Psoas muscle (tissue), 8 donors: ENCODE results near the gene ABHD16B. TPM values are rescaled to one million over a fixed set of nuclear protein-coding genes. Genes with fewer than 3 reads are reported as not detected.

Experiments used
- ATAC-seq, 4 donors: fragments of 200-7000 bp; cut with Tn5 transposase; one replicate each; pipeline ENCODE4 v1.9.1; 2020; ENCODE audit warnings: moderate library complexity in 3 of 4, mild to moderate bottlenecking in 2 of 4
- DNase-seq, 2 donors: peaks; one replicate each; pipeline ENCODE4 v3.0.0-alpha.2; 2020
- H3K27ac ChIP-seq: fragments of 200-600 bp; one replicate; pipeline ENCODE4 v1.8.0; 2022
- H3K27me3 ChIP-seq, 3 donors: fragments of 200-600 bp in 1 of 3; one replicate each; pipeline versions ENCODE4 v1.6.1 to v1.8.0; 2013 to 2022; ENCODE audit warnings: low read length in 2 of 3, mild to moderate bottlenecking in 2 of 3, moderate library complexity in 1 of 3; ENCODE audit not compliant: insufficient read depth in 3 of 3
- H3K36me3 ChIP-seq, 2 donors: fragments of 200-600 bp in 1 of 2; one replicate each; pipeline versions ENCODE4 v1.6.1 to v1.8.0; 2013 to 2022; ENCODE audit warnings: low read depth in 1 of 2, mild to moderate bottlenecking in 1 of 2, moderate library complexity in 1 of 2; ENCODE audit not compliant: insufficient read depth in 1 of 2
- H3K4me1 ChIP-seq: fragments of 200-600 bp; one replicate; pipeline ENCODE4 v1.8.0; 2022
- H3K4me3 ChIP-seq: fragments of 200-600 bp; one replicate; pipeline ENCODE4 v1.8.0; 2022; ENCODE audit warnings: mild to moderate bottlenecking
- H3K9me3 ChIP-seq: fragments of 200-600 bp; one replicate; pipeline ENCODE4 v1.8.0; 2022
- CTCF ChIP-seq: fragments of 200-600 bp; IDR thresholded peaks from one replicate; pipeline ENCODE4 v1.8.0; 2022; ENCODE audit warnings: antibody characterized with exemption
- WGBS, 3 donors: extraction: QIAGEN DNeasy Blood & Tissue Kit; methylation state at CpG; one replicate each; pipeline versions ENCODE4 v1.1.6 to v1.1.7; 2013; 5-methylcytosine and 5-hydroxymethylcytosine counted together
- intact Hi-C, 2 donors: fragments of 100-400 bp; cut with DNase I; formaldehyde crosslinking; loops; one replicate each; pipeline versions ENCODE4 v1.11.0 to v1.14.2; 2022
- polyA plus RNA-seq, 3 donors: library from polyadenylated mRNA; stranded (reverse); fragments of 200-250 nt; gene quantifications; one replicate each; pipeline ENCODE4 v1.2.3, GENCODE V29; 2013
- total RNA-seq, 4 donors: library from RNA; stranded (reverse); fragmentation: NEBNext Ultra II Directional in 2 of 4; extraction: Animal tissue kit (Norgen Biotek cat#: 25700) in 2 of 4; gene quantifications; one replicate each; pipeline versions ENCODE4 v1.2.1 to v1.2.4, GENCODE V29; 2021 to 2023
- donor health status: healthy with polysubstance abuse.
- donor health status: DM: no; HTN: no; CAD: no; lungs with moderate emphysema.
- donor health status: Bipolar disorder and iron deficiency.
- donor health status: healthy.
- donor health status: DM: yes; HTN: yes; CAD: no.
- donor health status: DM: no; HTN: no; CAD: no.
- donor health status: DM: no; HTN: no; CAD: no.
- donor health status: DM: yes; HTN: yes; CAD: no.

Gene ABHD16B
- total and polyA plus RNA-seq, 7 donors = 0.04 to 3.2 (median 0.34) TPM; not detected in 4

GRCh38 chr20:63903796-63904561 is 42.7 kb downstream of the ABHD16B start:
- TF ChIP-seq CTCF = no peak
- 68 to 74% (median 69%) methylated on average over 11 of the region's 11 CpGs for WGBS, 3 donors
- Histone ChIP-seq H3K4me3 (no peak overlapping the region), H3K27ac (no peak overlapping the region), H3K27me3 (no peaks in the 10 kb centered on the region), H3K36me3 (no peaks in the 10 kb centered on the region), H3K9me3 (no peaks in the 10 kb centered on the region), H3K4me1 (peaks cover 15% of the 10 kb centered on the region)
- intact Hi-C loops = no loop called here
- ATAC-seq (no peak), DNase-seq (no peak)

- 73 to 79% (median 78%) methylated on average over 16 of the region's 16 CpGs for WGBS, 3 donors
- intact Hi-C loops = no loop called here
- H3K4me1 ChIP-seq = peaks cover 3% of the 10 kb centered on the region
Observed at GRCh38 chr20:63908008-63908682, 46.8 kb downstream of the ABHD16B start.

GRCh38 chr20:63911176-63911575 is 49.9 kb downstream of the ABHD16B start:
- ATAC-seq = peak; percentile 72 to 85 (median 76)
- no peaks in the 10 kb centered on the region for H3K4me1 ChIP-seq

More at GRCh38 chr20:63908008-63908682, 46.8 kb downstream of the ABHD16B start:
- ATAC-seq (no peak), DNase-seq (no peak)
- no peaks in the 10 kb centered on the region for H3K27me3 ChIP-seq
- H3K36me3 ChIP-seq = peaks cover 0 to 2% of the 10 kb centered on the region in 2 donors
- no peak for TF ChIP-seq CTCF
- H3K27ac ChIP-seq = no peak overlapping the region
- H3K9me3 ChIP-seq = no peaks in the 10 kb centered on the region
- H3K4me3 ChIP-seq = no peak overlapping the region

More at GRCh38 chr20:63911176-63911575, 49.9 kb downstream of the ABHD16B start:
- DNase-seq = peak in 1 of 2 donors; percentile 38
- H3K9me3 ChIP-seq = no peaks in the 10 kb centered on the region
- H3K36me3 ChIP-seq = peaks cover 0 to 2% of the 10 kb centered on the region in 2 donors
- peak overlapping the region; percentile 59 for H3K27ac ChIP-seq
- no peak overlapping the region for H3K4me3 ChIP-seq
- H3K27me3 ChIP-seq = no peaks in the 10 kb centered on the region
- WGBS, 3 donors = 23 to 42% (median 27%) methylated on average over 12 of the region's 12 CpGs
- intact Hi-C loops = no loop called here
- TF ChIP-seq CTCF = no peak

Other genes with a start within 250 kb of the ABHD16B start
- gene GMEB2, start 234.4 kb upstream of the ABHD16B start, total RNA-seq = 10 to 100 TPM in 1 of 4 donors, 1 to 10 TPM in 3; 5.4 to 10.1 (median 7.8) TPM
- gene GMEB2, start 234.4 kb upstream of the ABHD16B start, polyA plus RNA-seq = 1 to 10 TPM; 6.9 to 8.7 (median 8.5) TPM
- 1 to 10 TPM; 2.4 to 3.1 (median 2.7) TPM for gene STMN3, start 208.1 kb upstream of the ABHD16B start, total RNA-seq
- 1 to 10 TPM; 1.0 to 2.7 (median 1.2) TPM for gene STMN3, start 208.1 kb upstream of the ABHD16B start, polyA plus RNA-seq
- gene RTEL1, start 203.2 kb upstream of the ABHD16B start, total RNA-seq = 10 to 100 TPM in 2 of 4 donors, 1 to 10 TPM in 2; 9.2 to 17.5 (median 10.9) TPM
- gene RTEL1, start 203.2 kb upstream of the ABHD16B start, polyA plus RNA-seq = 1 to 10 TPM; 5.2 to 7.3 (median 7.1) TPM
- gene TNFRSF6B, start 164.8 kb upstream of the ABHD16B start, total RNA-seq = 1 to 10 TPM in 3 of 4 donors, not detected in 1; 1.3 to 2.2 (median 1.6) TPM
- 10 to 100 TPM in 1 of 3 donors, 1 to 10 TPM in 1, under 1 TPM in 1; 0.56 to 16.1 (median 6.1) TPM for gene TNFRSF6B, start 164.8 kb upstream of the ABHD16B start, polyA plus RNA-seq
- gene ARFRP1, start 153.5 kb upstream of the ABHD16B start, total RNA-seq = 10 to 100 TPM; 22.9 to 38.9 (median 32.6) TPM
- 10 to 100 TPM; 31.7 to 74.0 (median 32.4) TPM for gene ARFRP1, start 153.5 kb upstream of the ABHD16B start, polyA plus RNA-seq
- 10 to 100 TPM; 10.7 to 18.2 (median 14.9) TPM for gene ZGPAT, start 153.5 kb upstream of the ABHD16B start, total RNA-seq
- 10 to 100 TPM; 28.4 to 54.8 (median 43.6) TPM for gene ZGPAT, start 153.5 kb upstream of the ABHD16B start, polyA plus RNA-seq
- 1 to 10 TPM; 1.7 to 4.6 (median 2.6) TPM for gene LIME1, start 124.8 kb upstream of the ABHD16B start, total RNA-seq
- 1 to 10 TPM; 3.1 to 5.1 (median 4.4) TPM for gene LIME1, start 124.8 kb upstream of the ABHD16B start, polyA plus RNA-seq
- gene SLC2A4RG, start 121.7 kb upstream of the ABHD16B start, total RNA-seq = 10 to 100 TPM; 40.2 to 79.1 (median 54.7) TPM
- gene SLC2A4RG, start 121.7 kb upstream of the ABHD16B start, polyA plus RNA-seq = 10 to 100 TPM; 27.1 to 45.5 (median 43.7) TPM
- gene ZBTB46, start 30.2 kb upstream of the ABHD16B start, total RNA-seq = 1 to 10 TPM; 4.5 to 6.4 (median 5.6) TPM
- gene ZBTB46, start 30.2 kb upstream of the ABHD16B start, polyA plus RNA-seq = 1 to 10 TPM; 1.3 to 3.1 (median 2.2) TPM
- gene TPD52L2, start 3.8 kb downstream of the ABHD16B start, total RNA-seq = 10 to 100 TPM; 40.7 to 56.0 (median 55.1) TPM
- 100 to 1,000 TPM in 1 of 3 donors, 10 to 100 TPM in 2; 46.7 to 152 (median 89.7) TPM for gene TPD52L2, start 3.8 kb downstream of the ABHD16B start, polyA plus RNA-seq
- 10 to 100 TPM; 20.4 to 27.3 (median 23.3) TPM for gene DNAJC5, start 33.6 kb downstream of the ABHD16B start, total RNA-seq
- 10 to 100 TPM; 13.1 to 33.6 (median 19.7) TPM for gene DNAJC5, start 33.6 kb downstream of the ABHD16B start, polyA plus RNA-seq
- gene UCKL1, start 94.9 kb downstream of the ABHD16B start, total RNA-seq = 10 to 100 TPM; 23.2 to 37.0 (median 35.5) TPM
- 10 to 100 TPM; 22.9 to 42.4 (median 40.5) TPM for gene UCKL1, start 94.9 kb downstream of the ABHD16B start, polyA plus RNA-seq
- 10 to 100 TPM in 3 of 4 donors, 1 to 10 TPM in 1; 10.0 to 14.4 (median 12.4) TPM for gene ZNF512B, start 108.4 kb downstream of the ABHD16B start, total RNA-seq
- gene ZNF512B, start 108.4 kb downstream of the ABHD16B start, polyA plus RNA-seq = 1 to 10 TPM; 3.3 to 9.1 (median 5.6) TPM
- gene SAMD10, start 118.1 kb downstream of the ABHD16B start, total RNA-seq = under 1 TPM; 0.32 to 0.84 (median 0.55) TPM
- gene SAMD10, start 118.1 kb downstream of the ABHD16B start, polyA plus RNA-seq = 1 to 10 TPM in 1 of 3 donors, under 1 TPM in 2; 0.44 to 5.5 (median 0.92) TPM
- 10 to 100 TPM; 51.0 to 63.1 (median 59.8) TPM for gene PRPF6, start 119.6 kb downstream of the ABHD16B start, total RNA-seq
- 10 to 100 TPM; 38.8 to 75.4 (median 52.5) TPM for gene PRPF6, start 119.6 kb downstream of the ABHD16B start, polyA plus RNA-seq
- gene C20orf204, start 174.7 kb downstream of the ABHD16B start, total RNA-seq = under 1 TPM; 0.25 to 0.71 (median 0.55) TPM
- gene C20orf204, start 174.7 kb downstream of the ABHD16B start, polyA plus RNA-seq = under 1 TPM in 2 of 3 donors, not detected in 1; 0.30 to 0.64 TPM
- 10 to 100 TPM; 11.7 to 50.8 (median 30.5) TPM for gene SOX18, start 188.1 kb downstream of the ABHD16B start, total RNA-seq
- 10 to 100 TPM in 1 of 3 donors, 1 to 10 TPM in 2; 4.2 to 15.4 (median 6.5) TPM for gene SOX18, start 188.1 kb downstream of the ABHD16B start, polyA plus RNA-seq
- gene TCEA2, start 201.7 kb downstream of the ABHD16B start, total RNA-seq = 10 to 100 TPM; 30.2 to 43.4 (median 37.6) TPM
- gene TCEA2, start 201.7 kb downstream of the ABHD16B start, polyA plus RNA-seq = 10 to 100 TPM; 15.1 to 24.9 (median 15.6) TPM
- gene RGS19, start 218.0 kb downstream of the ABHD16B start, total RNA-seq = 1 to 10 TPM; 2.0 to 3.5 (median 2.4) TPM
- 1 to 10 TPM; 3.7 to 5.7 (median 3.8) TPM for gene RGS19, start 218.0 kb downstream of the ABHD16B start, polyA plus RNA-seq
- under 1 TPM; 0.17 to 0.94 (median 0.21) TPM for gene OPRL1, start 218.6 kb downstream of the ABHD16B start, total RNA-seq
- under 1 TPM; 0.03 to 0.08 (median 0.08) TPM for gene OPRL1, start 218.6 kb downstream of the ABHD16B start, polyA plus RNA-seq
- not detected for gene LKAAEAR1, start 222.9 kb downstream of the ABHD16B start, total RNA-seq
- not detected for gene LKAAEAR1, start 222.9 kb downstream of the ABHD16B start, polyA plus RNA-seq
- gene NPBWR2, start 246.1 kb downstream of the ABHD16B start, total RNA-seq = not detected
- gene NPBWR2, start 246.1 kb downstream of the ABHD16B start, polyA plus RNA-seq = not detected